GM21619 (cell line): ENCODE data around the gene MAMDC4.

Experiments used
- ATAC-seq: cut with Tn5 transposase; IDR thresholded peaks from one replicate; pipeline ENCODE4 v1.9.1; 2021; ENCODE audit not compliant: unreplicated experiment

Gene MAMDC4

DNA sequence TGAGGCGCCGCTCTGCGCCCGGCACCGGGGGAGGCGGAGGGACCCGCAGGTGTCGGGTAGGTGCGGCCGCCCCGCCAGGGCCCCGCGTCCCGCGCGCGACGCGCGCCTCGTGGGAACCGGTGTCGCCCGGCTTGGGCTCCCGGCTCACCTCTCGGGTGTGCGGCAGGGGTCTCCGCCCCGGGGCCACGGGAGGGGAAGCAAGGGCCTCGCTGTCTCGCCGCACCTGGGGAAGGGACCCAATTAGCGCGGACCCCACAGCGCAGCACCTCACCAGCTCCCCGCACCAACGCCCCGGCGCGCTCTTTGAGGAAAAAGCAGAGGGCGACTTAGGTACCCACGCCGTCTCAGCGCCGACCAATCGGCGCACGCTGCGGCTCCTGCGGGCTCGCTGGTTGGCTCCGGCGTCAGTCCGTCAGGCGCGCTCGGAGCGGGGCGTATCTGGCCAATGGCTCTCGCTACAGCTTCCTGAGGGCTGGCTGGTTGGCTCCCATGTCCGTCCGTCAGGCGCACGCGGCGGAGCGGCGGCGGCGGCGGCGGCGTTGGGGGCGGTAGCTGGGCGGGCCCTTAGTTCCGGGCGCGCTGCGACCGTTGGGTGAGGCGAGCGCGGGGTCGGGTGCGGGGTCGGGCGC, 33.9 kb downstream of the MAMDC4 start, which contains the start of gene TRAF2:
Gene TRAF2, plus strand, starts transcription at position 567 of the 629 bp plus-strand sequence. CDS start 12,225 bp downstream, outside the sequence.
- ATAC-seq = peak; percentile 75

DNA sequence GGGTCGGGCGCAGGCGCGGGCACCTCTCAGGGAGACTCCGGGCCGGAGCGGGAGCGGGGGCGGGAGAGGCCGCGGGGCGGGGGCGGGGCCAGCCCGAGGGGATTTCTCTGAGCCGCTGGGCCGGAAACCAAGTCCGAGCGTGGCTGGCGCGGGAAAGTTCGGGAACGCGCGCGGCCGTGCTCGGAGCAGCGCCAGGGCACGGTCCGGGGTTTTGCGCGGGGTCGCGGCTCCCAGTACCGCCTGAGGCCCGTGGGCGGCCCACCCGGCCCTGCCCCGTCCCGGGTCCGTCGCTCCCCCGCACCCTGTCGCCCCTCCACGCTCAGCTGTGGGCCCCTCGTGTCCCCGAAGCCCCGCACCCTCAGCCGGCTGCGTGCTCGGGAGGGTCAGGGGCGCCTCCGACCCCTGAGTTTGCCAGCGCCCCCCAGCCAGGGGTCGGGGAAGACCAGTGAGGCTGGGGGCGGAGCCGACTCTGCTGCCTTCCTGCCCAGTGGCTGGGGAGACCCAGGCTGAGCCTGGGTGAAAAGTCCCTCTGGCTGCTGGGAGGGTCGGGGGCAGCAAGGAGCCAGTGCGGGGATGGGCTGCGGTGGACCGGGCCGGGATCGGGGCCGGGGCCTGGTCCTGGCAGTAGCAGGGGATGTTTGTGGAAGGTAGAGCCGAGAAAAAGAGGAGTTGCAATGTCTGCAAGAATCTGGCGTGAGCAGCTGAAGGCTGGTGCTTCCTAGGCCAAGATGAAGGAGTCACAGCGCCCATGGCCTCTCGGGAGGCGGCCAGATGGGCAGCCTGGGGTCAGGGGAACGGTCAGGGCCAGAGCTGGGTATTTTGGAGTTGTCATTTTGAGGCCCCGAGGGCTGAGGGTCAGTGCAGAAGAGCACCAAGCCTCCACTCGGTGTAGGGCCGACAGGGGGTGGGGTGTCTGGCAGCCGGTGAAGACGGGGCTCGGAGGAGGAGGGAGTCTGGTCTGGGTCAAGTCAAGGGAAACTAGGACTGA, 34.8 kb downstream of the MAMDC4 start:
- ATAC-seq = peak; percentile 20

DNA sequence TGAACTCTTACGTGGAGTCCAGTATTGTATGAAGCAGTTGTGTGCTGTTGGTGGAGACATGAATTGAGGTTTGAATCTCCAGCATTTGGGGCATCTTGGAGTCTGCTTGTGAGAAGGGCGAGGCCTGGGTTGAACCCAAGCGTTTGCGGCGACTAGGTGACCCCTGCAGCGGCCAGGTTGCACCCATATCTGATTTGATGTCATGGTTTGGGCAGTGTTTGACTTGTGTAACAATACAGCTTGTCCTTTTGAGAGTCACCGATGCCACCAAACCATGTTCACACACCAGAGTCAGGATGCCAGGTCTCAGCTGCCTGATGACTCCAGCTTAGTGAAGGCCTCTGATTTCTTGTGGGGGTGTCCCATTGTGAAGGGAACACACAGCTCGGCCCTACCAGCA, 36.3 kb downstream of the MAMDC4 start:
- ATAC-seq = no peak

DNA sequence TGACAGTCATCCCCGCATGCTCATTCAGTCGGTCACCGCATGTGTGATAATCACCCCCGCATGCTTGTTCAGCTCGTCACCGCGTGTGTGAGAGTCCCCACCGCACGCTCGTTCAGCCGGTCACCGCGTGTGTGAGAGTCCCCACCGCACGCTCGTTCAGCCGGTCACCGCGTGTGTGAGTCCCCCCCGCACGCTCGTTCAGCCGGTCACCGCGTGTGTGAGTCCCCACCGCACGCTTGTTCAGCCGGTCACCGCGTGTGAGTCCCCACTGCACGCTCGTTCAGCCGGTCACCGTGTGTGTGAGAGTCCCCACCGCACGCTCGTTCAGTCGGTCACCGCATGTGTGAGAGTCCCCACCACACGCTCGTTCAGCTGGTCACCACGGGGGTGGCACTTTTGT, 37.7 kb downstream of the MAMDC4 start:
- ATAC-seq = no peak

DNA sequence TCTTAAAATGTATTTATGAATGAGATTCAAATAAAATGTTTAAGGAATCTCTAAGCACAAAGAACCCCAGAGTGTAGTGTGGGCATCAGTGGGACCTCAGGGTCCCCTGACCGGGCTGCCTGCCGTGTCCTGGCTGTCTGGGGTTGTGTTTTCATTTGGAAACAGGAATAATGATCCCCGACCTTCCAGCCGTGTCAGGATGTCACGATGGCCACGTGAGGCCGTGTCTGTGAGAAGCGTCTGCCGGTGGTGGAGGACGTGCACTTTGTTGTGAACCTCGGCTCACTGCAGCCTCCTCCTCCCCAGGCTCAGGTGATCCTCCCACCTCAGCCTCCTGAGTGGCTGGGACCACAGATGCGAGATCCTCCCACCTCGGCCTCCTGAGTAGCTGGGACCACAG, 38.5 kb downstream of the MAMDC4 start:
- no peak for ATAC-seq

DNA sequence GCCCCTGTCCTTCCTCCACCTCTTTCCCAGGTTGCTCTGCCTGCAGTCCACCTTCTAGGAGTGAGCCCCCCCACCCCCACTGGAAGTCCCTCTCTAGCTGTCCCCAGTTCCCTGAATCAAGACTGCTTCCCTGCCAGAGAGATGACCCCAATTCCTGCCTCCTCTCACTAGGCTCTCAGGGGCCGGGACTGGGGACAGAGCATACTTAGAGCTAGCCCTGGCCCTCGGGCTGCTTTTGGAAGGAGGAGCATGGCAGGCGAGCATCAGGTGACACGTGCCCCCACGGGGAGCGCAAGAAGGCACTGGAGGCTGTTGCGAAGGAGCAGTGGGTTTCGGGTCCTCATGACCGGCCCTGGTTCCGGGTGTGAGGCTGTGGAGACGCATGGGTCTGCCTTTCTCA, 43.9 kb downstream of the MAMDC4 start:
- ATAC-seq = no peak

DNA sequence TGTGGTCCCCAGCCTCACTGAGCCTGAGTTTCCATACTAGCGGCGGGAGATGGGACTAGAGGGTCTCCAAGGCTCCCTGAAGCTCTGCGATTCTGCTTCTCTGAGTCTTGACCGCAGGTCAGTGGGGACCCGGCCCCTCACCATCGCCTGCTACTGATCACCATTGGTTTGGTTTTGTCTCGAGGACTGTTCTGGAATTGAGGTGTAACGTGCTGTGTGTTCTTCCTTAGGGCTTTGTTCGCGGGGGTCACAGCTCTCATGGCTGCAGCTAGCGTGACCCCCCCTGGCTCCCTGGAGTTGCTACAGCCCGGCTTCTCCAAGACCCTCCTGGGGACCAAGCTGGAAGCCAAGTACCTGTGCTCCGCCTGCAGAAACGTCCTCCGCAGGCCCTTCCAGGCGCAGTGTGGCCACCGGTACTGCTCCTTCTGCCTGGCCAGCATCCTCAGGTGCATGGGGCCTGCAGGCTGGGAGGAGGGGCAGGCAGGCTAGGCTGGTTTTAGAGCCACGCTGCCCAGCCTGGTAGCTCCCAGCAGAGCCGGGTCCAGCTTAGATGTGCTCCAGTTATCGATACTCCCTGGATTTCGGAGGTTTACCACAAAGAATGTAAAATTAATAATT, 46.4 kb downstream of the MAMDC4 start:
- ATAC-seq = no peak

DNA sequence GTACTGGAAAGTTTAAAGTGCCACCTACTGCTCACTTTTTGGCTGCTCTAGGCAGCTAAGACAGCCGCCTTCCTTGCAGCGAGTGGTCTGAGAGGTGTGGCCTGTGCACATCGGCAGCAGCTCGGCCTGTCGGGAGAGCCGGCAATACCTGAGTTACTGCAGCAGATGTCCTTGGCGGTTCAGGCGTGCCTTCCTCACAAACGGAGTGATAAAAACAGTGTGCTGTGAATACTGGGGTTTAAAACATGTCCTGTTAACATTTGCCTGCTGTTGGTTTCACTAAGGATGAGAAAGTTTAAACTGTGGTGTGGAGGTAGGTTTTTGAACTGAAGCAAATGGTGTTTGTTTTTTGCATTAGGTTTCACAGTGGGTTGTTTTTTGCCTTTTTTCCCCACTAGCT, 47.0 kb downstream of the MAMDC4 start:
- peak; percentile 42 for ATAC-seq

DNA sequence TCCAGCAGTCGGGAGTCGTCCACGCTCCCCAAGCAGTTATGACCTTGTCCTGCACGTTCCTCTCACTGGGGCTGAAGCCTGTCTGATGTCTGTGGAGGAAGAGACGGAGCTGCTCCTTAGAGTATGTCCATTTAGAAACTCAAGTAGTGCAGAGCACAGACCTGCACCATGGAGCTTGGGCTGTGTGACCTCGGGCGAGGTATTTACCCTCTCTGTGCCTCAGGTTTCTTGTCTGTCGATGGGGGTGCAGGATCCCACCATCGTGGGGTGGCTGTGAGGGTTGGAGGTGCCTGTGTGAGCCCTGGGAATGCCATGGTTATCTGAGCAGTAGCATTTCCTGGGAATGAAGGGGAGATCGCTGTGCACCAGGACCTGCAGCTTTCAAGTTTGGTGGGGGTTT, 48.4 kb downstream of the MAMDC4 start:
- ATAC-seq = no peak

DNA sequence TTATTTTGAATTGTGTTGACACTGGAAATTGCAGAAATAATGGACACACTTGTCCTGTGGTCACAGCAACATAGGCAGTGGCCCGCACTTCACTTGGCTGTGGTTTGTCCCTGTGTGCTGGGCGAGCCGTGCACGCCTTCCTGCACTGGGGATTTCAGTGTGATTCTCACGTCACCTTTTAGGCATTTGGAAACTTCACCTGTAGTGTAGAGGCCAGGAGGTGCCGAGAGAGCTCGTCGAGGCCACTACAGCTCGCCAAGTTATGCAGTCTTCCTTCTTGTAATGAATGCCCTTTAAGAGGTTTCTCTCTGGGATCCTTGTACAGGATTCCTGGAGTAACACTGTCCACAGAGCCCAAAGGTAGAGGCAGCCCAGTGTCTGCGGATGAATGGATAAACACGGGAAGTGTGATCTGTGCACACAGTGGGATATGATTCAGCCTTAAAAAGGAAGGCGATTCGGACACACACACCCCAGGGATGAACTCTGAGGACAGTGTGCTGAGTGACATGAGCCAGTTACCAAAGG, 48.9 kb downstream of the MAMDC4 start:
- ATAC-seq = no peak

DNA sequence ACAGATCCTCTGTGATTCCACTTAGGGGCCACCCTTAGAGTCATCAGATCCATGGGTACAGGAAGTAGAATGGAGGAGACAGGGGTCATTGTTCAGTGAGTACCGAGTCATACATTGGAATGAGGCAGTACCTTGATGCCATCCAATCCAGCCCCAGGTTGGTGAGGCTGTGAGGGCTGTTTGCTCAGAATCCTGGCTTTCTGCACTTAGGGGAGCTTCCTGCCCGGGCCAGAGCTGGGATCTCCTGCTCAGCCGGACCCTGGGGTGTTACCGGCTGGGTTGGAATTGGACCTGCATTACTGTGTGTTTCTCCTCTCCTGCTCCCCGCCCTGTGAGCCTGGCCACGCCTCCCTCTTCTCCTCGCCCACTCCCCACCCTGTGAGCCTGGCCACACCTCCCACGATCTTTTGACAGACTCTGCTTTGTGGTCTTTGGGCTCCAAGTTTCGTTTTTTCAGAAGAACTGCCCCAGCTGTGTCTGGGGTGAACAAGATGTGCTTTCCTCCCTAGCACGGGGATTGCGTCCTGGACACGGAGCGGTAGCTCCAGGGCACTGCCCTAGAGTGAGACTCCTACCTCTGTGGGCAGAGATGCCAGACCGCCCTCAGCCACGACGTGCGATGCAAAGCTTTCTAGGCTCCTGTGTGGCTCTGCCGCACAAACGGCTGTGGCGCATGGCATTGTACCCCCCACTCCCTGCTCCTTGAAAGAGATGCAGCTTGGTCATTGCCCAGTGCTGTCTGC, 49.5 kb downstream of the MAMDC4 start:
- ATAC-seq = no peak

DNA sequence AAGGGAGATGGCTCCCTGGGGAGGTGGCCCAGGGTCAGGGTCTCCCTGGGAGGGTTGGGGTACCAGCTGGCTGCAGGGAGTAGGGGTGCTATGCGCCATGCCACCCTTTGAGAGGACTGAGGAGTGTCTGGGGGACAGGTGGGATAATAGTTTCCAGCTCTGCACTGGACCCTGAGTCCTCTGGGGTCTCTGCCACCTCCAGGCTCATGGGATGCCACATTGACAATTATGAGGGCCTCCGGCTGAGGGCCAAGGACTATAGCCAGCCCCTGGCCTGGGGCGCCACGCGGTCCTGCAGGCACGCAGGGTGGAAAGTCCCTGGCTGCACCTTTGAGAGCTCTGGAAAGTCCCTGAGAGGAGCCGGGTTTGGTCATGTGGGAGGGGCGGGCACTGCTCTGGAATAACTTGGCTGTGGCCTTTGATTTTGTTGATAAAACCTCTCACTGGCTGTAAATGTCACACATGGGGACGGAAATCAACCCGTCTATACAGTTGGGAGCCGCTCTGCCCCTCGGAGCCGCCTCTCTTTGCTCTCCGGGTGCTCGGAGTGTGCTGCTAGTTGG, 50.2 kb downstream of the MAMDC4 start:
- ATAC-seq = no peak

DNA sequence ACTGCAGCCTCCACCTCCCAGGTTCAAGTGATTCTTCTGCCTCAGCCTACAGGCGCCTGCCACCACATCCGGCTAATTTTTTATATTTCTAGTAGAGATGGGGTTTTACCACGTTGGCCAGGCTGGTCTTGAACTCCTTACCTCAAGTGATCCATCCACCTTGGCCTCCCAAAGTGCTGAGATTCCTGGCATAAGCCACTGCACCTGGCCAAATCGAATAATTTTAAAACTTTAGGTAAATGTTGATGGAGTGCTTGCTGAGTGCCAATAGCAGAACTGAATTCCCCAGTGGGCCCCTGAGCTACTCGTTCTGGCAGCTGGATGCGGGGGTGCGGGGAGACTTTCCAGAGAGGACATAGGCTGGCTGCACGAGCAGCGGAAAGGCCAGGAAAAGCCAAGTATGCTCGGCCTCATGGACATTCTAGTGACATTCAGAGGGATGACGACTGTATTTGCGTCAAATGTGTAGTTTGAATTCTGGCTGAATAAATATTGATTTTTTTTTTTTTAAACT, 51.0 kb downstream of the MAMDC4 start:
- ATAC-seq = no peak

DNA sequence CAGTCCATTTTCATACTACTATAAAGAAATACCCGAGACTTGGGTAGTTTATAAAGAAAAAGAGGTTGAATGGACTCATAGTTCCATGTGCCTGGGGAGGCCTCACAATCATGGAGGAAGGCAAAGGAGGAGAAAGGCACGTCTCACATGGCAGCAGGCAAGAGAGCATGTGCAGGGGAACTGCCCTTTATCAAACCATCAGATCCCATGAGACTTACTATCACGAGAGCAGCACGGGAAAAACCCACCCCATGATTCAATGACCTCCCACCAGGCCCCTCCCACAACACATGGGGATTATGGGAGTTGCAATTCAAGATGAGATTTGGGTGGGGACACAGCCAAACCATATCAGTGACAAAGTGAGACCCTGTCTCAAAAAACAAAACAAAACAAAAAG, 54.1 kb downstream of the MAMDC4 start:
- ATAC-seq = no peak

DNA sequence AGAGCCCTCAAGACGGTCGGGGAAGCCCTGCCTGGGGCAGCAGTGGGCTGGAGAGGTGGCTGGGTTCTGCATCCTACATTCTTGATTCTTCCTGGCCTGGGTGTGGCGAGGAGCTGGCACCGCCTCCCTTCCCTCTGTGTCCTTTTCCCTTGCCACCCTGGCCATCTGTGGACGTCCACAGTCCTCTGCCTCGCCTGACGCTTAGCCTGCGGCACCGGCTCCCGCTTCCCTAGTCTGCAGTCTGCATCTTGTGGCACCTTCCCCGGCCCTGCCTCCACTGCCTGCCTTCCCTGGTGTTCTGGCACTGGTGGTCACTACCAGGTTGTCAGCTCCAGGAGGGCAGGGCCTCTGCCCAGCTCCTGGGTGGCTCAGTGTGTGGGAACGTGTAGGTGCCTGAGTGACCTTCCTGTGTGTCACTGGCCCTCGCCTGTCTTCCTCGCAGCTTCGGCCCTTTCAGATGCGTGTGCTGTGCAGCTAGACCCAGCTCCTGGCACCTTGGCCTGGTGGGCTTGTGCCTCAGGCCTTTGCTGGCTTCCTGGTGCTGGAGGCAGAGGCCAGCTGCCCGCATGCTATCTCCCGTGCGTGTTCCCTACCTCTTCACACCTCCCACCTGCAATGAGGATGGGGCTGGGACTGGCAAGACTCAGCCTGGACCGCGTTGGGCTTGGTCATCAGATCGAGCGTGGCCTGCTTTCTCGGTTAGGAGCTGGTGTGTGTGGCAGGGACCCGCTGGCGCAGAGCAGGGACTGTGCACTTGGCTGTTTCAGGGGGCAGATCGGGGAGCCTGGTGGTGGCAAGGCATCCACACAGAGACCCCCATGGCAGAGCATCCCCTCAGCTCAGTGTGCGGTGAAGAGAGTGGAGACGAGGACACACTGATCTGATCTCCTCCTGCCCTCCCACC, 55.1 kb downstream of the MAMDC4 start:
- ATAC-seq = no peak
